ENCODE measurements around the gene ZNF474. TPM values are rescaled to one million over a fixed set of nuclear protein-coding genes. Genes with fewer than 3 reads are reported as not detected.

Gene ZNF474
- total RNA-seq, 6 donors from 2014 or later, result 0.40 to 15.7 (median 2.4) TPM

DNA sequence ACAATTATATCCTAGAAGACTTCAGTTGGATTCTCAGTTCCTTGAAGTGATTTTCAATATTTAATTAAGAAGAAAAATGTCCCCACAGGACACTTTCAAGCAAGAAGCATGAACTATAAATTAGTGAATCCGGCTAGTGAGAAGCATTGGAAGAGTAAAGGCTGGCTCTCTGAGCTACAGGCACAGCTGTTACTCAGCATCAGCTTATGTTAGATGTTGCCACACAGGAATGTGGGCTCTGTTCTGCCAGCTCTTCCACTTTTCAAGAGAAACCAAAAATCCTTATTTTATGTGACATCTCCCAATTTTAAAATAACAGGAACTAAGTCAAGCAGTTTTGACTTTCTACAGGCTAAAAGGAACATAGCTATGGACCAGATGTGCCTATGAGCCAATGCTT is 14.9 kb downstream of the ZNF474 start:
- H3K36me3 ChIP-seq, result no peaks in the 10 kb centered on the region
- whole genome bisulfite sequencing, 2 donors, result 83% methylated on average over 1 of the region's 1 CpG
- DNase-seq, result no peak
- H3K4me3 ChIP-seq, result no peak overlapping the region
- TF ChIP-seq POLR2A (IDR thresholded peaks at IDR 0.05), result no peak
- TF ChIP-seq POLR2AphosphoS5 (IDR thresholded peaks at IDR 0.05), result no peak
- no peak for TF ChIP-seq EP300 (IDR thresholded peaks at IDR 0.05)
- TF ChIP-seq, protein P1, sequence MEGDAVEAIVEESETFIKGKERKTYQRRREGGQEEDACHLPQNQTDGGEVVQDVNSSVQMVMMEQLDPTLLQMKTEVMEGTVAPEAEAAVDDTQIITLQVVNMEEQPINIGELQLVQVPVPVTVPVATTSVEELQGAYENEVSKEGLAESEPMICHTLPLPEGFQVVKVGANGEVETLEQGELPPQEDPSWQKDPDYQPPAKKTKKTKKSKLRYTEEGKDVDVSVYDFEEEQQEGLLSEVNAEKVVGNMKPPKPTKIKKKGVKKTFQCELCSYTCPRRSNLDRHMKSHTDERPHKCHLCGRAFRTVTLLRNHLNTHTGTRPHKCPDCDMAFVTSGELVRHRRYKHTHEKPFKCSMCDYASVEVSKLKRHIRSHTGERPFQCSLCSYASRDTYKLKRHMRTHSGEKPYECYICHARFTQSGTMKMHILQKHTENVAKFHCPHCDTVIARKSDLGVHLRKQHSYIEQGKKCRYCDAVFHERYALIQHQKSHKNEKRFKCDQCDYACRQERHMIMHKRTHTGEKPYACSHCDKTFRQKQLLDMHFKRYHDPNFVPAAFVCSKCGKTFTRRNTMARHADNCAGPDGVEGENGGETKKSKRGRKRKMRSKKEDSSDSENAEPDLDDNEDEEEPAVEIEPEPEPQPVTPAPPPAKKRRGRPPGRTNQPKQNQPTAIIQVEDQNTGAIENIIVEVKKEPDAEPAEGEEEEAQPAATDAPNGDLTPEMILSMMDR (IDR thresholded peaks at IDR 0.05), result no peak
- no peaks in the 10 kb centered on the region for H3K27me3 ChIP-seq
- H3K27ac ChIP-seq, result no peak overlapping the region
- H3K9me3 ChIP-seq, result no peaks in the 10 kb centered on the region
- no peak for ATAC-seq (ENCODE audit: low FRiP score in 2 of 2)
- H3K4me1 ChIP-seq, result no peaks in the 10 kb centered on the region

DNA sequence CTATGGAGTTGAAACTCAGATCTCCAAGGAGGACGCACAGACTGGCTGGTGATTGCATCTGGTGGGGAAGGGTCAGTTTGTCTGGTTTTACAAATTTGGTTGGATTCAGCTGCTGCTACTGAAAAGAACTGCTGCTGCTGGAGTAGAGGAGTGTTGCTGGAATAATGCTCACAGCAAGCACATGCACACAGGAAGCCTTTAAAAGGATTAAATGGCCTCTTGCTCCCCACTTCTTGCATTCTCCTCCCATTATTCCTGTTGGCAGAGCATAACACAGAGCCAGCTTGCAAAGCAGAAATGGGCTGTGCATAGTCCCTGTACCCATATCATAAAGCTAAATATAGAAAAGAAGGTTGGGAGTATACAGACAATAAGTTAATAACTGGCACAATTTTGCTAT is 16.6 kb downstream of the ZNF474 start:
- ATAC-seq (ENCODE audit: low FRiP score in 2 of 2), result no peak
- TF ChIP-seq, protein P1 (IDR thresholded peaks at IDR 0.05), result no peak
- no peak for TF ChIP-seq POLR2A (IDR thresholded peaks at IDR 0.05)
- TF ChIP-seq POLR2AphosphoS5 (IDR thresholded peaks at IDR 0.05), result no peak
- no peak for TF ChIP-seq EP300 (IDR thresholded peaks at IDR 0.05)
- 94 to 100% methylated on average over 1 of the region's 1 CpG for WGBS, 2 donors

DNA sequence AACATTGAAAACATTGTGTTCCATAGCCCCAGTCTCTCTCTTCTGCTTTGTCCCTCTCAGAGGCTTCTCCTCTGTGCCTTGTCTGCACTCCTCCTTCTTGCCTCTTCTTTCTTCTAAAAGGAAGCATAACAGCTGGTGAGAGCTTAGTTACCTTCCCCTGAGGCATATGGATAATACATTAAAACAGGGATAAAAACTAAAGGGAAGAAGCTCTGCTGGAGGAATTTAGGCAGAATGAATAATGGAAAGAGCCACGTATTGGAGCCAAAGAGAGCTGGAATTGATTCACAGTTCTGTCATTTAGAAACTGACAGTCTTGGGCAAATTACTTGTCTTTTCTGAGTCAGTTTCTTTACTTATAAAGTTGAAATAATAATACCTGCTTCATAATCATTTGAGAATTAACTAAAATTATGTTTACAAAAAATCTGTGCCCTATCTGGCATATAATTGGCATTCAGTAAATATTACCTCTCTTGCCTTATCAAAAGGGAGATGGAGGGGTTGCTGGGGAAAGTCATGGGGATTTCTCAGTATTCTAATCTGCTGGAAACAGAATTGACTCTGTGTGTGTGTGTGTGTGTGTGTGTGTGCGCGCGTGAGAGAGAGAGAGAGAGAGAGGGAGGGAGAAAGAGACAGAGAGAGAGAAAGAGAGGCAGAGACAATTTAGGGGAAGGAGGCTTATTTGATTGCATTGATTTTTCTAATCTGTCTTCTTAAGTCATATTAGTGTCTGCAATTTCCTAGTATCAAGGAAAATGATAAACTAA is 20.2 kb downstream of the ZNF474 start:
- ATAC-seq (ENCODE audit: low FRiP score in 2 of 2), result no peak
- H3K4me1 ChIP-seq, result no peaks in the 10 kb centered on the region
- TF ChIP-seq POLR2AphosphoS5 (IDR thresholded peaks at IDR 0.05) (no peak), EP300 (IDR thresholded peaks at IDR 0.05) (no peak), POLR2A (IDR thresholded peaks at IDR 0.05) (no peak)
- TF ChIP-seq, protein P1 (IDR thresholded peaks at IDR 0.05), result no peak

More for the DNA sequence above, 16.6 kb downstream of the ZNF474 start:
- Histone ChIP-seq H3K4me1 (no peaks in the 10 kb centered on the region), H3K27ac (no peak overlapping the region), H3K4me3 (no peak overlapping the region), H3K27me3 (no peaks in the 10 kb centered on the region), H3K9me3 (no peaks in the 10 kb centered on the region), H3K36me3 (no peaks in the 10 kb centered on the region)
- no peak for DNase-seq

DNA sequence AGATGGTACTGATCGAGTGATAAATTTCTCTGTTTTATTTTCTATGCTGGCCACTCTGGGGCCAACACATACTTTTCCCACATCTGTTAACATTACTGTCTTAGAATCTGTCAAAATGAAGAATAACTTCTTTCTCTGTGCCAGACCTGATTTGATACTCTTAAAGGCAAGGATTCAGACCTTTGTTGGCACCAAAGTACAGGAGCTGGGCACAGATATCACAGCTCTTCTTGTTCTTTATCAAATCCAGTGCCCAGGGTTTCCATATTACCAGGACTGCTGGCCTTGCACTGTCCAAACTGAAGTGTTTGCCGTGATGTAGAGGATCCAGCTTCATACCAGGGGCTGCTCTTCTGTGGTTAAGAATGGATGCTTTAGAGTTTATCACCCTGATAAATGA is 20.9 kb downstream of the ZNF474 start:
- 61 to 74% methylated on average over 2 of the region's 2 CpGs for WGBS, 2 donors
- Histone ChIP-seq H3K36me3 (no peaks in the 10 kb centered on the region), H3K9me3 (no peaks in the 10 kb centered on the region), H3K4me3 (no peak overlapping the region), H3K27ac (no peak overlapping the region), H3K27me3 (no peaks in the 10 kb centered on the region), H3K4me1 (no peaks in the 10 kb centered on the region)
- ATAC-seq (ENCODE audit: low FRiP score in 2 of 2), result no peak
- DNase-seq, result no peak
- TF ChIP-seq, protein P1 (IDR thresholded peaks at IDR 0.05), result no peak
- no peak for TF ChIP-seq POLR2A (IDR thresholded peaks at IDR 0.05)
- no peak for TF ChIP-seq EP300 (IDR thresholded peaks at IDR 0.05)
- TF ChIP-seq POLR2AphosphoS5 (IDR thresholded peaks at IDR 0.05), result no peak

More for the DNA sequence above, 20.2 kb downstream of the ZNF474 start:
- no peak overlapping the region for H3K27ac ChIP-seq
- DNase-seq, result no peak
- no peak overlapping the region for H3K4me3 ChIP-seq
- H3K36me3 ChIP-seq, result no peaks in the 10 kb centered on the region
- WGBS, 2 donors, result 84 to 87% methylated on average over 4 of the region's 4 CpGs
- H3K9me3 ChIP-seq, result no peaks in the 10 kb centered on the region
- no peaks in the 10 kb centered on the region for H3K27me3 ChIP-seq

DNA sequence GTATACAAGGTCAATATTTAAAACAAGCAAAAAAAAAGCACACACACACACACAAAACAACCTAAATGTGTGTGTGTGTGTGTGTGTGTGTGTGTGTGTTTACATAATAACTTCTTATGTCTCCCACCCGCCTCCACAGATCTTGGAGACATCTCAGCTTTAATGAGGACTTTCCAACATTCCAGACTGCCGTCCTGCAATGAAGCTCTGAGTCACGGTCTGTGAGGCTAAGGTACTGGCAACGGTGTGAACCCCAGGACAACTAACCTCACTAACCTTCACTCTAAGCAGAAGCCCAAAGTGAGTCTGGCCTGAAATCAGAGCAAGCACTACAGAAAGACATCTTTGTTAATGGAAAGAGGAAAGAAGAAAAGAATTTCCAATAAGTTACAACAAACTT is 22.3 kb downstream of the ZNF474 start:
- DNase-seq (no peak), ATAC-seq (ENCODE audit: low FRiP score in 2 of 2) (peak in 1 of 2 donors; percentile 41)
- no peak overlapping the region for H3K4me3 ChIP-seq
- TF ChIP-seq POLR2A (IDR thresholded peaks at IDR 0.05) (no peak), EP300 (IDR thresholded peaks at IDR 0.05) (no peak), POLR2AphosphoS5 (IDR thresholded peaks at IDR 0.05) (no peak)
- TF ChIP-seq, protein P1 (IDR thresholded peaks at IDR 0.05), result no peak
- H3K36me3 ChIP-seq, result no peaks in the 10 kb centered on the region
- no peaks in the 10 kb centered on the region for H3K4me1 ChIP-seq
- H3K27me3 ChIP-seq, result no peaks in the 10 kb centered on the region
- H3K9me3 ChIP-seq, result no peaks in the 10 kb centered on the region
- WGBS, 2 donors, result 74 to 87% methylated on average over 4 of the region's 4 CpGs
- H3K27ac ChIP-seq, result no peak overlapping the region

All from upper lobe of left lung (tissue), 6 donors.